Fibroblast of lung (primary cell): ENCODE results near the gene EPG5. TPM values are rescaled to one million over a fixed set of nuclear protein-coding genes. Genes with fewer than 3 reads are reported as not detected.
A peak's percentile ranks its signal among the peaks of the same experiment; 100 is the strongest.

Experiments used
- DNase-seq, 2 donors: peaks; one replicate each; pipeline versions ENCODE4 v3.0.0 to v3.0.0-alpha.2; 2010; ENCODE audit warnings: low read depth in 2 of 2
- H2AFZ ChIP-seq: 2 replicates; pipeline ENCODE4 v1.5.1; 2012; ENCODE audit warnings: low read length, control low read depth, inconsistent platforms
- H3K27ac ChIP-seq: 2 replicates; pipeline ENCODE4 v1.5.1; 2011; ENCODE audit warnings: low read length, control low read depth; ENCODE audit not compliant: insufficient read depth
- H3K27me3 ChIP-seq: 2 replicates; pipeline ENCODE4 v1.5.1; 2011; ENCODE audit warnings: mild to moderate bottlenecking, low read length; ENCODE audit not compliant: control insufficient read depth, insufficient read depth
- H3K36me3 ChIP-seq: 2 replicates; pipeline ENCODE4 v1.5.1; 2011; ENCODE audit warnings: low read length; ENCODE audit not compliant: control insufficient read depth, insufficient read depth
- H3K4me1 ChIP-seq: 2 replicates; pipeline ENCODE4 v1.5.1; 2011; ENCODE audit warnings: low read length; ENCODE audit not compliant: control insufficient read depth, insufficient read depth; ENCODE audit errors: extremely low read depth
- H3K4me2 ChIP-seq: 2 replicates; pipeline ENCODE4 v1.5.1; 2011; ENCODE audit warnings: low read length, control low read depth; ENCODE audit not compliant: insufficient read depth; ENCODE audit errors: extremely low read depth
- H3K4me3 ChIP-seq, 4 experiments: fragments of 200-600 bp in 1 of 4; sonication (generic) in 1 of 4; replicated peaks in 1 of 4; 2 replicates each; pipeline ENCODE4 v1.5.1; 2011 to 2016; ENCODE audit warnings: low read length in 4 of 4, low read depth in 3 of 4, mild to moderate bottlenecking in 3 of 4, control low read depth in 2 of 4, inconsistent platforms in 1 of 4, mixed read lengths in 1 of 4; ENCODE audit not compliant: insufficient read depth in 1 of 4; ENCODE audit errors: control extremely low read depth in 1 of 4
- H3K79me2 ChIP-seq: 2 replicates; pipeline ENCODE4 v1.5.1; 2012; ENCODE audit warnings: mild to moderate bottlenecking, low read length, inconsistent platforms; ENCODE audit not compliant: control insufficient read depth, insufficient read depth
- H3K9ac ChIP-seq: 2 replicates; pipeline ENCODE4 v1.5.1; 2011; ENCODE audit warnings: mild to moderate bottlenecking, low read length, control low read depth; ENCODE audit not compliant: insufficient read depth
- H3K9me3 ChIP-seq: 2 replicates; pipeline ENCODE4 v1.5.1; 2012; ENCODE audit warnings: low read depth, low read length; ENCODE audit not compliant: control insufficient read depth, insufficient read depth
- H4K20me1 ChIP-seq: 2 replicates; pipeline ENCODE4 v1.5.1; 2011; ENCODE audit warnings: low read length; ENCODE audit not compliant: control insufficient read depth, insufficient read depth; ENCODE audit errors: extremely low read depth
- EZH2 ChIP-seq: IDR thresholded peaks from 2 replicates; pipeline ENCODE4 v1.5.1; 2012; ENCODE audit warnings: low read length, control low read depth, mild to moderate bottlenecking; ENCODE audit errors: missing control alignments
- polyA plus RNA-seq, 2 donors: library from polyadenylated mRNA; depleted of rRNA in 1 of 2; stranded (reverse) in 1 of 2; unstranded in 1 of 2; fragments of >200 nt; gene quantifications; 2 replicates each; pipeline ENCODE4 v1.2.1, GENCODE V29; 2011 to 2012; ENCODE audit warnings: missing spikeins in 1 of 2
- total RNA-seq: library from RNA; depleted of rRNA; stranded (reverse); fragments of >200 nt; gene quantifications from 2 replicates; pipeline ENCODE4 v1.2.1, GENCODE V29; 2014
- TF ChIP-seq, protein P1 (sequence below), 2 donors: IDR thresholded peaks in 1 of 2; conservative IDR thresholded peaks in 1 of 2; 1 replicate in 1 of 2; 2 replicates in 1 of 2; pipeline ENCODE4 v1.5.1; 2011 to 2012; ENCODE audit warnings: low read length in 2 of 2, control low read depth in 1 of 2, inconsistent platforms in 1 of 2, low read depth in 1 of 2, mild to moderate bottlenecking in 1 of 2

The EPG5 gene
- total and polyA plus RNA-seq, 2 donors (not counting 1 experiment from before 2014, with no cell fraction given): 60.0 to 87.4 TPM

DNA sequence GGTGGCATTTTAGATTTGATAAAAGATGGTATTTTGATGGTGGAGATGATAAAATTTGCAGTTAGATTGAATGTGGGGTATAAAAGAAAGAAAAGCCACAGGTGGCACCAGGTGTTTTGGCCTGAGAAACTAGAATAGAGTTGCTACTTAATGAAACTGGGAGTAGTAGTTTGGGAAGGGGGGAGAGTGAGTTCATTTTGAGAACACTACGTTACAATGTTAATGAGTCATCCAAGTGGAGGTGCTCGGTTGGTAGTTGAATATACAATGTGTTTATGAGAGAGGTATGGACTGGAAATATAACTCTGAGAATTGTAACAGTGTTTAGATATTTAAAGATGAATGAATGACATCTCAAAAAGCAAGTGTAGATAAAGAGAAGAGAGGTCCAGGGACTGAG lies 26.4 kb downstream of the EPG5 start:
- H3K4me2 ChIP-seq: no peak overlapping the region
- no peak overlapping the region for H3K9ac ChIP-seq
- peak in 1 of 2 donors; percentile 38 for DNase-seq
- no peak overlapping the region for H3K4me3 ChIP-seq
- H3K36me3 ChIP-seq: peaks cover 19% of the 10 kb centered on the region
- no peaks in the 10 kb centered on the region for H4K20me1 ChIP-seq
- no peak overlapping the region for H3K27ac ChIP-seq
- H3K27me3 ChIP-seq: no peaks in the 10 kb centered on the region
- H3K79me2 ChIP-seq: peaks cover 3% of the 10 kb centered on the region
- no peaks in the 10 kb centered on the region for H3K9me3 ChIP-seq
- H3K4me1 ChIP-seq: no peaks in the 10 kb centered on the region
- no peak for TF ChIP-seq EZH2
- TF ChIP-seq, protein P1, sequence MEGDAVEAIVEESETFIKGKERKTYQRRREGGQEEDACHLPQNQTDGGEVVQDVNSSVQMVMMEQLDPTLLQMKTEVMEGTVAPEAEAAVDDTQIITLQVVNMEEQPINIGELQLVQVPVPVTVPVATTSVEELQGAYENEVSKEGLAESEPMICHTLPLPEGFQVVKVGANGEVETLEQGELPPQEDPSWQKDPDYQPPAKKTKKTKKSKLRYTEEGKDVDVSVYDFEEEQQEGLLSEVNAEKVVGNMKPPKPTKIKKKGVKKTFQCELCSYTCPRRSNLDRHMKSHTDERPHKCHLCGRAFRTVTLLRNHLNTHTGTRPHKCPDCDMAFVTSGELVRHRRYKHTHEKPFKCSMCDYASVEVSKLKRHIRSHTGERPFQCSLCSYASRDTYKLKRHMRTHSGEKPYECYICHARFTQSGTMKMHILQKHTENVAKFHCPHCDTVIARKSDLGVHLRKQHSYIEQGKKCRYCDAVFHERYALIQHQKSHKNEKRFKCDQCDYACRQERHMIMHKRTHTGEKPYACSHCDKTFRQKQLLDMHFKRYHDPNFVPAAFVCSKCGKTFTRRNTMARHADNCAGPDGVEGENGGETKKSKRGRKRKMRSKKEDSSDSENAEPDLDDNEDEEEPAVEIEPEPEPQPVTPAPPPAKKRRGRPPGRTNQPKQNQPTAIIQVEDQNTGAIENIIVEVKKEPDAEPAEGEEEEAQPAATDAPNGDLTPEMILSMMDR (conservative IDR thresholded peaks at IDR 0.05 in 1 of 2, IDR thresholded peaks at IDR 0.05 in 1 of 2; ENCODE audit: low read depth in 1 of 2, low read length in 2 of 2): no peak
- no peak overlapping the region for H2AFZ ChIP-seq

DNA sequence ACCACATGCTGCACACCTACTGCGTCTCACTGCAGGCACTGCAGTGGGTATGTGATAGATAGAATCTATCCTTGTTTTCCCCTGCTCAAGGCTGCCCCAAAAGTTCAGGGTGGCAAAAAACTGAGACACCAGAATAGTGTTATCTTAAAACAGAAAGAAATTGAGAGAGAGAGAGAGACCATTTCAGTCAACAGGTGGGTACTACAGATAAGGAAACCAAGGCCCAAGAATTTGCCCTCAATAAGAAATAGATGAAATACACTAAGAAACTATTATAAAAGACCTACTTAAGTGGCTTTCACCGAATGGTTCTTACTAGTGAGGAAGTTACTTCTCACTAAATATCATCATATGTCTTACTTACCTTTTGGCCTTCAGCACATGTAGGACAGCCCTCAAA lies 27.9 kb downstream of the EPG5 start:
- H3K4me2 ChIP-seq: no peak overlapping the region
- TF ChIP-seq, protein P1 (conservative IDR thresholded peaks at IDR 0.05 in 1 of 2, IDR thresholded peaks at IDR 0.05 in 1 of 2; ENCODE audit: low read depth in 1 of 2, low read length in 2 of 2): no peak
- TF ChIP-seq EZH2: no peak
- no peak for DNase-seq

DNA sequence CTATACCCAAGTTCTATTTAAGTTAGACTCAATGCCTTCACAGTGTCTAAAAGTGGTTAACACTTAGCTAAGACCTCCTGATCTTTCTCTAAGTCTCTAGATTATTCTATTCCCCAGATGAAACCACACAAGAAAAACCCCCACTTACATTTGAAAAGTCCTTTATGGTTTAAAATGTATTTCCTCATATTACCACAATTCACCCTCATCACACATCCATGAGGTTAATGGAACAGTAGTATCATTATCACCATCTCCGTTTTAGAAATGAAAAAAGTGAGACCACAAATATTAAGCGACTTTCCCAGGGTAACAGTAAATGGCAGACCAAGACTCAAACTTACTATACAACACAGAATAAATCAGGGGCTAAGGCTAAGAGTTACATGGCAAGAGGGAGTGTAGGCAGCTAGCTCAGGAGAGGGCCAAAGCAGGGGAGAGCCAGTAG lies 28.6 kb downstream of the EPG5 start:
- no peak for DNase-seq
- peaks cover 19% of the 10 kb centered on the region for H3K36me3 ChIP-seq
- H3K4me3 ChIP-seq: no peak overlapping the region
- no peak overlapping the region for H3K27ac ChIP-seq
- H4K20me1 ChIP-seq: no peaks in the 10 kb centered on the region
- H3K4me1 ChIP-seq: peaks cover 3% of the 10 kb centered on the region
- H3K27me3 ChIP-seq: no peaks in the 10 kb centered on the region
- no peak overlapping the region for H2AFZ ChIP-seq
- H3K4me2 ChIP-seq: no peak overlapping the region
- no peaks in the 10 kb centered on the region for H3K9me3 ChIP-seq
- H3K79me2 ChIP-seq: peaks cover 5% of the 10 kb centered on the region
- no peak for TF ChIP-seq EZH2
- TF ChIP-seq, protein P1 (conservative IDR thresholded peaks at IDR 0.05 in 1 of 2, IDR thresholded peaks at IDR 0.05 in 1 of 2; ENCODE audit: low read depth in 1 of 2, low read length in 2 of 2): no peak
- no peak overlapping the region for H3K9ac ChIP-seq

More for the DNA sequence above, 27.9 kb downstream of the EPG5 start:
- Histone ChIP-seq H3K4me3 (no peak overlapping the region), H3K4me1 (peaks cover 3% of the 10 kb centered on the region), H3K9me3 (no peaks in the 10 kb centered on the region), H3K9ac (no peak overlapping the region), H2AFZ (no peak overlapping the region), H3K27me3 (no peaks in the 10 kb centered on the region), H3K27ac (no peak overlapping the region), H3K79me2 (peaks cover 5% of the 10 kb centered on the region), H3K36me3 (peaks cover 19% of the 10 kb centered on the region), H4K20me1 (no peaks in the 10 kb centered on the region)
